Endothelial cell of umbilical vein (primary cell): Measurements from ENCODE around the gene NPDC1. TPM values are rescaled to one million over a fixed set of nuclear protein-coding genes. Genes with fewer than 3 reads are reported as not detected.

ENCODE experiments used
- BruUV-seq: library from RNA; stranded (reverse); fragments of 400-500 nt; replicated peaks from 2 replicates; lab custom pipeline; 2021; lab: Mats Ljungman, UMichigan
- CTCF ChIA-PET: fragments of 300-600, 350-600 bp; sonication (Branson Sonifier 250); formaldehyde crosslinking; loops from one replicate; lab custom pipeline; 2021; ENCODE audit warnings: antibody characterized with exemption, inconsistent platforms; lab: Charles Lee
- POLR2A ChIA-PET: fragments of 300-600, 350-600 bp; sonication (Branson Sonifier 250); formaldehyde crosslinking; loops from one replicate; lab custom pipeline; 2021; ENCODE audit warnings: antibody characterized with exemption, inconsistent platforms; lab: Charles Lee
- DNase-seq: peaks from one replicate; pipeline ENCODE4 v3.0.0-alpha.2; 2011; ENCODE audit warnings: low read depth, low spot score
- FAIRE-seq: peaks from 2 replicates; lab custom pipeline; 2011; peaks lifted over from hg19 to GRCh38; lab: Jason Lieb, UNC
- H2AFZ ChIP-seq: 2 replicates; pipeline ENCODE4 v1.6.0; 2012; ENCODE audit warnings: low read depth, low read length, control low read depth, inconsistent platforms
- H3K27ac ChIP-seq: 2 replicates; pipeline ENCODE4 v1.5.1; 2011; ENCODE audit warnings: low read depth, mild to moderate bottlenecking, control low read depth, low read length, moderate library complexity; ENCODE audit not compliant: insufficient read depth
- H3K27me3 ChIP-seq, 2 experiments: 2 replicates each; pipeline versions ENCODE4 v1.6.0 to v1.6.1; 2011; ENCODE audit warnings: low read length in 2 of 2, mixed read lengths in 1 of 2; ENCODE audit not compliant: control insufficient read depth in 2 of 2, insufficient read depth in 2 of 2
- H3K36me3 ChIP-seq, 2 experiments: 2 replicates in 1 of 2; 3 replicates in 1 of 2; pipeline ENCODE4 v1.5.1; 2011; ENCODE audit warnings: low read length in 2 of 2, mild to moderate bottlenecking in 1 of 2, moderate library complexity in 1 of 2; ENCODE audit not compliant: control insufficient read depth in 2 of 2, insufficient read depth in 2 of 2; ENCODE audit errors: extremely low read depth in 1 of 2
- H3K4me1 ChIP-seq: 3 replicates; pipeline ENCODE4 v1.5.1; 2011; ENCODE audit warnings: mild to moderate bottlenecking, low read length; ENCODE audit not compliant: control insufficient read depth, insufficient read depth; ENCODE audit errors: extremely low read depth
- H3K4me2 ChIP-seq: 2 replicates; pipeline ENCODE4 v1.6.1; 2011; ENCODE audit warnings: low read length, control low read depth, mixed read lengths; ENCODE audit not compliant: insufficient read depth
- H3K4me3 ChIP-seq, 3 experiments: fragments of 200-600 bp in 1 of 3; sonication (generic), shearing (Covaris generic) in 1 of 3; replicated peaks in 1 of 3; 2 replicates each; pipeline ENCODE4 v1.5.1; 2011 to 2016; ENCODE audit warnings: control low read depth in 3 of 3, low read length in 3 of 3, mild to moderate bottlenecking in 2 of 3, inconsistent platforms in 1 of 3, low read depth in 1 of 3, moderate library complexity in 1 of 3; ENCODE audit not compliant: insufficient read depth in 1 of 3
- H3K79me2 ChIP-seq: 2 replicates; pipeline ENCODE4 v1.6.0; 2012; ENCODE audit warnings: low read length, inconsistent platforms; ENCODE audit not compliant: control insufficient read depth, insufficient read depth
- H3K9ac ChIP-seq: replicated peaks from 2 replicates; pipeline ENCODE3; 2011; ENCODE audit warnings: low read length, control low read depth; ENCODE audit not compliant: insufficient read depth; ENCODE audit errors: extremely low read depth
- H3K9me1 ChIP-seq: replicated peaks from 3 replicates; pipeline ENCODE4 v1.6.0; 2011; ENCODE audit warnings: mild to moderate bottlenecking, low read length; ENCODE audit not compliant: control insufficient read depth, insufficient read depth; ENCODE audit errors: extremely low read depth
- H3K9me3 ChIP-seq: replicated peaks from 2 replicates; pipeline ENCODE4 v1.5.1; 2012; ENCODE audit warnings: low read length, inconsistent platforms; ENCODE audit not compliant: control insufficient read depth, insufficient read depth
- H4K20me1 ChIP-seq: replicated peaks from 2 replicates; pipeline ENCODE3; 2011; ENCODE audit warnings: mild to moderate bottlenecking, low read length; ENCODE audit not compliant: control insufficient read depth, insufficient read depth; ENCODE audit errors: extremely low read depth
- EZH2 ChIP-seq: IDR thresholded peaks from 2 replicates; pipeline ENCODE4 v1.6.1; 2012; ENCODE audit warnings: borderline replicate concordance, low read depth, mild to moderate bottlenecking, moderate library complexity, low read length, inconsistent platforms; ENCODE audit not compliant: severe bottlenecking
- FOS ChIP-seq: IDR thresholded peaks from 2 replicates; pipeline ENCODE4 v1.6.1; 2011; ENCODE audit warnings: mild to moderate bottlenecking, low read length, moderate library complexity, borderline replicate concordance; ENCODE audit not compliant: insufficient read depth
- JUN ChIP-seq: IDR thresholded peaks from 2 replicates; pipeline ENCODE4 v1.6.1; 2011; ENCODE audit warnings: borderline replicate concordance, low read depth; ENCODE audit not compliant: insufficient read length, insufficient read depth
- POLR2A ChIP-seq: IDR thresholded peaks from 2 replicates; pipeline ENCODE4 v1.6.1; 2012; ENCODE audit warnings: low read depth, mild to moderate bottlenecking, control low read depth, low read length
- POLR2AphosphoS5 ChIP-seq: IDR thresholded peaks from 2 replicates; pipeline ENCODE4 v1.6.1; 2012; ENCODE audit warnings: low read depth, mild to moderate bottlenecking, control low read depth, low read length, moderate library complexity; ENCODE audit not compliant: insufficient read depth
- dilution Hi-C: fragments of 300-500 bp; cut with MboI; formaldehyde crosslinking; loops from one replicate; pipeline ENCODE4 v1.15.0; 2019; ENCODE audit warnings: low sequenced_read_pairs; ENCODE audit not compliant: extremely low pct_ligation_motif_present
- intact Hi-C: fragments of 100-400 bp; cut with micrococcal nuclease; formaldehyde crosslinking; loops from one replicate; pipeline ENCODE4 v1.10.0; 2022
- polyA plus RNA-seq, 4 experiments: library from polyadenylated mRNA; depleted of rRNA in 3 of 4; stranded (reverse) in 3 of 4; unstranded in 1 of 4; fragments of >200 nt; gene quantifications; 2 replicates each; pipeline versions ENCODE4 v1.2.1 to v1.2.3, GENCODE V29; 2011 to 2012; ENCODE audit warnings: missing spikeins in 1 of 4
- total RNA-seq: library from RNA; stranded (reverse); gene quantifications from 2 replicates; pipeline ENCODE4 v1.2.3, GENCODE V29; 2021
- TF ChIP-seq, protein P1 (sequence below): IDR thresholded peaks from 2 replicates; pipeline ENCODE4 v1.6.1; 2011; ENCODE audit not compliant: insufficient read depth, insufficient read length
- TF ChIP-seq, protein P2 (sequence below), 2 donors: IDR thresholded peaks; 1 replicate in 1 of 2; 2 replicates in 1 of 2; pipeline ENCODE4 v1.5.1; 2011; ENCODE audit warnings: low read length in 2 of 2, mild to moderate bottlenecking in 2 of 2, moderate library complexity in 2 of 2, control low read depth in 1 of 2, inconsistent platforms in 1 of 2, low read depth in 1 of 2; ENCODE audit not compliant: insufficient read depth in 1 of 2; ENCODE audit errors: extremely low read depth in 1 of 2

Gene NPDC1
- total and polyA plus RNA-seq, 2 donors (not counting 3 experiments of a cell fraction or from before 2014, with no cell fraction given) = 115 to 181 TPM

DNA sequence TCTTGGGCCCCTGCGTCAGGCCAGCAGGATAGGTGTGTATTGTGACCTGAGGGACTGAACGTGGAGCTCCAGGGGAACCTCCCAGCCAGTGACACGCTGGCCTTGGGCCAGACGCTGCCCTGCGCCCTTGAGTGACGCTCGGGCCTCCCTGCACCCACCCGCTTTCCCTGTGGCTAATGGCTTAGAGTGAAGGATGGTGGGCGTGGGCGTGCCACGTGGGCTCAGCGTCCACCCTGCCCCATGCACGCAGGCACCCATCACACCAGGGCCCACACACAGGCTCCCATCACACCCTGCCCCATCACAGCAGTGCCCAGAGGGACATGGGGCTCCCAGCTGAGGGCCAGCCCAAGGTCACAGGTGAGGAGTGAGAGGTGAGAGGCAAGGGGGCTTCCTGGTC lies 8.9 kb downstream of the NPDC1 start:
- no peak overlapping the region for H3K9ac ChIP-seq
- ChIA-PET POLR2A (interaction anchor here (0.7 kb wide), 1 partner anchor 86 kb away, joined by 4 read pairs; no protein-coding TSS in a partner anchor), CTCF (interaction anchor here (1.5 to 4.3 kb wide), 3 partner anchors 8 to 89 kb away, joined by 4 to 111 read pairs (median 58); partner anchors contain the start of genes ABCA2 and NPDC1)
- BruUV-seq = no TSS peak
- H3K79me2 ChIP-seq = peaks cover 5% of the 10 kb centered on the region
- H3K27ac ChIP-seq = no peak overlapping the region
- intact Hi-C loops = no loop called here
- no peak overlapping the region for H3K4me2 ChIP-seq
- H3K27me3 ChIP-seq = no peaks in the 10 kb centered on the region
- H4K20me1 ChIP-seq = no peaks in the 10 kb centered on the region
- H3K9me3 ChIP-seq = no peaks in the 10 kb centered on the region
- dilution Hi-C loops = no loop called here
- no peak overlapping the region for H2AFZ ChIP-seq
- H3K4me3 ChIP-seq = no peak overlapping the region
- FAIRE-seq (no peak), DNase-seq (no peak)
- TF ChIP-seq JUN (no peak), POLR2A (no peak), FOS (no peak), POLR2AphosphoS5 (no peak), EZH2 (no peak)
- TF ChIP-seq, protein P1, sequence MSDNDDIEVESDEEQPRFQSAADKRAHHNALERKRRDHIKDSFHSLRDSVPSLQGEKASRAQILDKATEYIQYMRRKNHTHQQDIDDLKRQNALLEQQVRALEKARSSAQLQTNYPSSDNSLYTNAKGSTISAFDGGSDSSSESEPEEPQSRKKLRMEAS = no peak
- TF ChIP-seq, protein P2, sequence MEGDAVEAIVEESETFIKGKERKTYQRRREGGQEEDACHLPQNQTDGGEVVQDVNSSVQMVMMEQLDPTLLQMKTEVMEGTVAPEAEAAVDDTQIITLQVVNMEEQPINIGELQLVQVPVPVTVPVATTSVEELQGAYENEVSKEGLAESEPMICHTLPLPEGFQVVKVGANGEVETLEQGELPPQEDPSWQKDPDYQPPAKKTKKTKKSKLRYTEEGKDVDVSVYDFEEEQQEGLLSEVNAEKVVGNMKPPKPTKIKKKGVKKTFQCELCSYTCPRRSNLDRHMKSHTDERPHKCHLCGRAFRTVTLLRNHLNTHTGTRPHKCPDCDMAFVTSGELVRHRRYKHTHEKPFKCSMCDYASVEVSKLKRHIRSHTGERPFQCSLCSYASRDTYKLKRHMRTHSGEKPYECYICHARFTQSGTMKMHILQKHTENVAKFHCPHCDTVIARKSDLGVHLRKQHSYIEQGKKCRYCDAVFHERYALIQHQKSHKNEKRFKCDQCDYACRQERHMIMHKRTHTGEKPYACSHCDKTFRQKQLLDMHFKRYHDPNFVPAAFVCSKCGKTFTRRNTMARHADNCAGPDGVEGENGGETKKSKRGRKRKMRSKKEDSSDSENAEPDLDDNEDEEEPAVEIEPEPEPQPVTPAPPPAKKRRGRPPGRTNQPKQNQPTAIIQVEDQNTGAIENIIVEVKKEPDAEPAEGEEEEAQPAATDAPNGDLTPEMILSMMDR (IDR thresholded peaks at IDR 0.05; ENCODE audit: extremely low read depth in 1 of 2, insufficient read depth in 1 of 2, low read depth in 1 of 2, low read length in 2 of 2) = no peak
- peaks cover 0 to 17% of the 10 kb centered on the region in 2 experiments for H3K36me3 ChIP-seq
- no peaks in the 10 kb centered on the region for H3K9me1 ChIP-seq
- peaks cover 11% of the 10 kb centered on the region for H3K4me1 ChIP-seq
